Endothelial cell of umbilical vein (primary cell): ENCODE results near the gene ARHGEF37. TPM values are rescaled to one million over a fixed set of nuclear protein-coding genes. Genes with fewer than 3 reads are reported as not detected.

Experiments
- BruUV-seq: library from RNA; stranded (reverse); fragments of 400-500 nt; replicated peaks from 2 replicates; lab custom pipeline; 2021; lab: Mats Ljungman, UMichigan
- CTCF ChIA-PET: fragments of 300-600, 350-600 bp; sonication (Branson Sonifier 250); formaldehyde crosslinking; loops from one replicate; lab custom pipeline; 2021; ENCODE audit warnings: antibody characterized with exemption, inconsistent platforms; lab: Charles Lee
- POLR2A ChIA-PET: fragments of 300-600, 350-600 bp; sonication (Branson Sonifier 250); formaldehyde crosslinking; loops from one replicate; lab custom pipeline; 2021; ENCODE audit warnings: antibody characterized with exemption, inconsistent platforms; lab: Charles Lee
- DNase-seq: peaks from one replicate; pipeline ENCODE4 v3.0.0-alpha.2; 2011; ENCODE audit warnings: low read depth, low spot score
- FAIRE-seq: peaks from 2 replicates; lab custom pipeline; 2011; peaks lifted over from hg19 to GRCh38; lab: Jason Lieb, UNC
- H2AFZ ChIP-seq: 2 replicates; pipeline ENCODE4 v1.6.0; 2012; ENCODE audit warnings: low read depth, low read length, control low read depth, inconsistent platforms
- H3K27ac ChIP-seq: 2 replicates; pipeline ENCODE4 v1.5.1; 2011; ENCODE audit warnings: low read depth, mild to moderate bottlenecking, control low read depth, low read length, moderate library complexity; ENCODE audit not compliant: insufficient read depth
- H3K27me3 ChIP-seq, 2 experiments: 2 replicates each; pipeline versions ENCODE4 v1.6.0 to v1.6.1; 2011; ENCODE audit warnings: low read length in 2 of 2, mixed read lengths in 1 of 2; ENCODE audit not compliant: control insufficient read depth in 2 of 2, insufficient read depth in 2 of 2
- H3K36me3 ChIP-seq, 2 experiments: 2 replicates in 1 of 2; 3 replicates in 1 of 2; pipeline ENCODE4 v1.5.1; 2011; ENCODE audit warnings: low read length in 2 of 2, mild to moderate bottlenecking in 1 of 2, moderate library complexity in 1 of 2; ENCODE audit not compliant: control insufficient read depth in 2 of 2, insufficient read depth in 2 of 2; ENCODE audit errors: extremely low read depth in 1 of 2
- H3K4me1 ChIP-seq: 3 replicates; pipeline ENCODE4 v1.5.1; 2011; ENCODE audit warnings: mild to moderate bottlenecking, low read length; ENCODE audit not compliant: control insufficient read depth, insufficient read depth; ENCODE audit errors: extremely low read depth
- H3K4me2 ChIP-seq: 2 replicates; pipeline ENCODE4 v1.6.1; 2011; ENCODE audit warnings: low read length, control low read depth, mixed read lengths; ENCODE audit not compliant: insufficient read depth
- H3K4me3 ChIP-seq, 3 experiments: fragments of 200-600 bp in 1 of 3; sonication (generic), shearing (Covaris generic) in 1 of 3; replicated peaks in 1 of 3; 2 replicates each; pipeline ENCODE4 v1.5.1; 2011 to 2016; ENCODE audit warnings: control low read depth in 3 of 3, low read length in 3 of 3, mild to moderate bottlenecking in 2 of 3, inconsistent platforms in 1 of 3, low read depth in 1 of 3, moderate library complexity in 1 of 3; ENCODE audit not compliant: insufficient read depth in 1 of 3
- H3K79me2 ChIP-seq: 2 replicates; pipeline ENCODE4 v1.6.0; 2012; ENCODE audit warnings: low read length, inconsistent platforms; ENCODE audit not compliant: control insufficient read depth, insufficient read depth
- H3K9ac ChIP-seq: replicated peaks from 2 replicates; pipeline ENCODE3; 2011; ENCODE audit warnings: low read length, control low read depth; ENCODE audit not compliant: insufficient read depth; ENCODE audit errors: extremely low read depth
- H3K9me1 ChIP-seq: replicated peaks from 3 replicates; pipeline ENCODE4 v1.6.0; 2011; ENCODE audit warnings: mild to moderate bottlenecking, low read length; ENCODE audit not compliant: control insufficient read depth, insufficient read depth; ENCODE audit errors: extremely low read depth
- H3K9me3 ChIP-seq: replicated peaks from 2 replicates; pipeline ENCODE4 v1.5.1; 2012; ENCODE audit warnings: low read length, inconsistent platforms; ENCODE audit not compliant: control insufficient read depth, insufficient read depth
- H4K20me1 ChIP-seq: replicated peaks from 2 replicates; pipeline ENCODE3; 2011; ENCODE audit warnings: mild to moderate bottlenecking, low read length; ENCODE audit not compliant: control insufficient read depth, insufficient read depth; ENCODE audit errors: extremely low read depth
- EZH2 ChIP-seq: IDR thresholded peaks from 2 replicates; pipeline ENCODE4 v1.6.1; 2012; ENCODE audit warnings: borderline replicate concordance, low read depth, mild to moderate bottlenecking, moderate library complexity, low read length, inconsistent platforms; ENCODE audit not compliant: severe bottlenecking
- FOS ChIP-seq: IDR thresholded peaks from 2 replicates; pipeline ENCODE4 v1.6.1; 2011; ENCODE audit warnings: mild to moderate bottlenecking, low read length, moderate library complexity, borderline replicate concordance; ENCODE audit not compliant: insufficient read depth
- GATA2 ChIP-seq: IDR thresholded peaks from 2 replicates; pipeline ENCODE4 v1.7.0; 2011; ENCODE audit warnings: low read depth, mild to moderate bottlenecking, moderate library complexity, mixed read lengths, low read length; ENCODE audit not compliant: insufficient read length, insufficient read depth
- JUN ChIP-seq: IDR thresholded peaks from 2 replicates; pipeline ENCODE4 v1.6.1; 2011; ENCODE audit warnings: borderline replicate concordance, low read depth; ENCODE audit not compliant: insufficient read length, insufficient read depth
- MYC ChIP-seq: IDR thresholded peaks from one replicate; pipeline ENCODE4 v1.6.1; 2011; ENCODE audit warnings: mild to moderate bottlenecking, low read depth, low read length
- POLR2A ChIP-seq: IDR thresholded peaks from 2 replicates; pipeline ENCODE4 v1.6.1; 2012; ENCODE audit warnings: low read depth, mild to moderate bottlenecking, control low read depth, low read length
- POLR2AphosphoS5 ChIP-seq: IDR thresholded peaks from 2 replicates; pipeline ENCODE4 v1.6.1; 2012; ENCODE audit warnings: low read depth, mild to moderate bottlenecking, control low read depth, low read length, moderate library complexity; ENCODE audit not compliant: insufficient read depth
- dilution Hi-C: fragments of 300-500 bp; cut with MboI; formaldehyde crosslinking; loops from one replicate; pipeline ENCODE4 v1.15.0; 2019; ENCODE audit warnings: low sequenced_read_pairs; ENCODE audit not compliant: extremely low pct_ligation_motif_present
- intact Hi-C: fragments of 100-400 bp; cut with micrococcal nuclease; formaldehyde crosslinking; loops from one replicate; pipeline ENCODE4 v1.10.0; 2022
- polyA plus RNA-seq, 4 experiments: library from polyadenylated mRNA; depleted of rRNA in 3 of 4; stranded (reverse) in 3 of 4; unstranded in 1 of 4; fragments of >200 nt; gene quantifications; 2 replicates each; pipeline versions ENCODE4 v1.2.1 to v1.2.3, GENCODE V29; 2011 to 2012; ENCODE audit warnings: missing spikeins in 1 of 4
- total RNA-seq: library from RNA; stranded (reverse); gene quantifications from 2 replicates; pipeline ENCODE4 v1.2.3, GENCODE V29; 2021
- TF ChIP-seq, protein P1 (sequence below): IDR thresholded peaks from 2 replicates; pipeline ENCODE4 v1.6.1; 2011; ENCODE audit not compliant: insufficient read depth, insufficient read length
- TF ChIP-seq, protein P2 (sequence below), 2 donors: IDR thresholded peaks; 1 replicate in 1 of 2; 2 replicates in 1 of 2; pipeline ENCODE4 v1.5.1; 2011; ENCODE audit warnings: low read length in 2 of 2, mild to moderate bottlenecking in 2 of 2, moderate library complexity in 2 of 2, control low read depth in 1 of 2, inconsistent platforms in 1 of 2, low read depth in 1 of 2; ENCODE audit not compliant: insufficient read depth in 1 of 2; ENCODE audit errors: extremely low read depth in 1 of 2

The ARHGEF37 gene
- total and polyA plus RNA-seq, 2 donors (not counting 3 experiments of a cell fraction or from before 2014, with no cell fraction given): 4.9 to 7.0 TPM

- POLR2A ChIA-PET: no interaction called here
- no TSS peak for BruUV-seq
- no peaks in the 10 kb centered on the region for H3K9me1 ChIP-seq
- no peak for FAIRE-seq
- no peaks in the 10 kb centered on the region for H4K20me1 ChIP-seq
- CTCF ChIA-PET: interaction anchor here (1.2 to 3.7 kb wide), 3 partner anchors 17 to 66 kb away, joined by 4 to 15 read pairs (median 4); no protein-coding TSS in a partner anchor
- no peak for DNase-seq
- no peak overlapping the region for H2AFZ ChIP-seq
- TF ChIP-seq JUN (no peak), GATA2 (no peak), MYC (no peak), POLR2A (no peak), POLR2AphosphoS5 (no peak), EZH2 (no peak), FOS (no peak)
- TF ChIP-seq, protein P1, sequence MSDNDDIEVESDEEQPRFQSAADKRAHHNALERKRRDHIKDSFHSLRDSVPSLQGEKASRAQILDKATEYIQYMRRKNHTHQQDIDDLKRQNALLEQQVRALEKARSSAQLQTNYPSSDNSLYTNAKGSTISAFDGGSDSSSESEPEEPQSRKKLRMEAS: no peak
- TF ChIP-seq, protein P2, sequence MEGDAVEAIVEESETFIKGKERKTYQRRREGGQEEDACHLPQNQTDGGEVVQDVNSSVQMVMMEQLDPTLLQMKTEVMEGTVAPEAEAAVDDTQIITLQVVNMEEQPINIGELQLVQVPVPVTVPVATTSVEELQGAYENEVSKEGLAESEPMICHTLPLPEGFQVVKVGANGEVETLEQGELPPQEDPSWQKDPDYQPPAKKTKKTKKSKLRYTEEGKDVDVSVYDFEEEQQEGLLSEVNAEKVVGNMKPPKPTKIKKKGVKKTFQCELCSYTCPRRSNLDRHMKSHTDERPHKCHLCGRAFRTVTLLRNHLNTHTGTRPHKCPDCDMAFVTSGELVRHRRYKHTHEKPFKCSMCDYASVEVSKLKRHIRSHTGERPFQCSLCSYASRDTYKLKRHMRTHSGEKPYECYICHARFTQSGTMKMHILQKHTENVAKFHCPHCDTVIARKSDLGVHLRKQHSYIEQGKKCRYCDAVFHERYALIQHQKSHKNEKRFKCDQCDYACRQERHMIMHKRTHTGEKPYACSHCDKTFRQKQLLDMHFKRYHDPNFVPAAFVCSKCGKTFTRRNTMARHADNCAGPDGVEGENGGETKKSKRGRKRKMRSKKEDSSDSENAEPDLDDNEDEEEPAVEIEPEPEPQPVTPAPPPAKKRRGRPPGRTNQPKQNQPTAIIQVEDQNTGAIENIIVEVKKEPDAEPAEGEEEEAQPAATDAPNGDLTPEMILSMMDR (IDR thresholded peaks at IDR 0.05; ENCODE audit: extremely low read depth in 1 of 2, insufficient read depth in 1 of 2, low read depth in 1 of 2, low read length in 2 of 2): no peak
- H3K9me3 ChIP-seq: no peaks in the 10 kb centered on the region
- dilution Hi-C loops (no loop called here), intact Hi-C loops (no loop called here)
- H3K4me3 ChIP-seq: no peak overlapping the region
- H3K4me1 ChIP-seq: no peaks in the 10 kb centered on the region
- no peaks in the 10 kb centered on the region for H3K36me3 ChIP-seq
- H3K4me2 ChIP-seq: no peak overlapping the region
- peaks cover 25 to 43% of the 10 kb centered on the region in 2 experiments for H3K27me3 ChIP-seq
- H3K79me2 ChIP-seq: no peaks in the 10 kb centered on the region
- H3K27ac ChIP-seq: no peak overlapping the region
- H3K9ac ChIP-seq: no peak overlapping the region
These were observed 102.7 kb downstream of the ARHGEF37 start for GRCh38 chr5:149683964-149684363.
